ENCODE measurements around the gene SPTLC2.

DNA sequence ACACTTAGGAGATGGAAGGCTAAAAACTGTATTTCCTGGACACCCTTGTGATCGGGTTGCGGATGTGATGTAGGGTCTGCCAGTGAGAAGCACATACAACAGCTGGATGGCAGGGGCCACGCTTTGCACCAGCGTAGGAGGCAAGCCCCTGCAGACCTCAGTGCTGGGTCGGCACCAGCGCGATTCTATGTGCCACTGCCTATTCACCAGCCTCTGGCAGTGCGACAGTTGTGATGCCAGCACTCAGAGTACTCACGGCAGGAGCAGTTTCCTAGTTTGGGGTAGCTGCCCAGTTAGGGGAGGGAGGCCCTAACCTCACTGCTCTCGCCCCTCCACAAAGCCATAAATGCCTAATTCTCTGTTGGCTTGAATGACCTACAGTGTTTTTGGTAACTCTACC, 31.6 kb downstream of the SPTLC2 start:
- TF ChIP-seq, protein P1, sequence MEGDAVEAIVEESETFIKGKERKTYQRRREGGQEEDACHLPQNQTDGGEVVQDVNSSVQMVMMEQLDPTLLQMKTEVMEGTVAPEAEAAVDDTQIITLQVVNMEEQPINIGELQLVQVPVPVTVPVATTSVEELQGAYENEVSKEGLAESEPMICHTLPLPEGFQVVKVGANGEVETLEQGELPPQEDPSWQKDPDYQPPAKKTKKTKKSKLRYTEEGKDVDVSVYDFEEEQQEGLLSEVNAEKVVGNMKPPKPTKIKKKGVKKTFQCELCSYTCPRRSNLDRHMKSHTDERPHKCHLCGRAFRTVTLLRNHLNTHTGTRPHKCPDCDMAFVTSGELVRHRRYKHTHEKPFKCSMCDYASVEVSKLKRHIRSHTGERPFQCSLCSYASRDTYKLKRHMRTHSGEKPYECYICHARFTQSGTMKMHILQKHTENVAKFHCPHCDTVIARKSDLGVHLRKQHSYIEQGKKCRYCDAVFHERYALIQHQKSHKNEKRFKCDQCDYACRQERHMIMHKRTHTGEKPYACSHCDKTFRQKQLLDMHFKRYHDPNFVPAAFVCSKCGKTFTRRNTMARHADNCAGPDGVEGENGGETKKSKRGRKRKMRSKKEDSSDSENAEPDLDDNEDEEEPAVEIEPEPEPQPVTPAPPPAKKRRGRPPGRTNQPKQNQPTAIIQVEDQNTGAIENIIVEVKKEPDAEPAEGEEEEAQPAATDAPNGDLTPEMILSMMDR (IDR thresholded peaks at IDR 0.05; ENCODE audit: poor library complexity) = no peak
- no peak for TF ChIP-seq EZH2 (IDR thresholded peaks at IDR 0.05; ENCODE audit: borderline replicate concordance)
